ENCODE results near the gene LARP6. TPM values are rescaled to one million over a fixed set of nuclear protein-coding genes. Genes with fewer than 3 reads are reported as not detected.
A peak's percentile ranks its signal among the peaks of the same experiment; 100 is the strongest.

Gene LARP6
- total and polyA plus RNA-seq, 2 of the 13 experiments (the other 11 are each of a cell fraction or from before 2014, with no cell fraction given), result 2.9 to 8.2 TPM

GRCh38 chr15:70788114-70789049 lies 65.6 kb downstream of the LARP6 start (continued):
- TF ChIP-seq, protein P1, sequence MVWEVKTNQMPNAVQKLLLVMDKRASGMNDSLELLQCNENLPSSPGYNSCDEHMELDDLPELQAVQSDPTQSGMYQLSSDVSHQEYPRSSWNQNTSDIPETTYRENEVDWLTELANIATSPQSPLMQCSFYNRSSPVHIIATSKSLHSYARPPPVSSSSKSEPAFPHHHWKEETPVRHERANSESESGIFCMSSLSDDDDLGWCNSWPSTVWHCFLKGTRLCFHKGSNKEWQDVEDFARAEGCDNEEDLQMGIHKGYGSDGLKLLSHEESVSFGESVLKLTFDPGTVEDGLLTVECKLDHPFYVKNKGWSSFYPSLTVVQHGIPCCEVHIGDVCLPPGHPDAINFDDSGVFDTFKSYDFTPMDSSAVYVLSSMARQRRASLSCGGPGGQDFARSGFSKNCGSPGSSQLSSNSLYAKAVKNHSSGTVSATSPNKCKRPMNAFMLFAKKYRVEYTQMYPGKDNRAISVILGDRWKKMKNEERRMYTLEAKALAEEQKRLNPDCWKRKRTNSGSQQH (CRISPR knock-in tag; IDR thresholded peaks at IDR 0.05; ENCODE audit: low read depth), result no peak
- TF ChIP-seq ZNF709 (CRISPR knock-in tag; IDR thresholded peaks at IDR 0.05) (no peak), ZNF143 (CRISPR knock-in tag; IDR thresholded peaks at IDR 0.05) (no peak), IRX3 (CRISPR knock-in tag; IDR thresholded peaks at IDR 0.05; ENCODE audit: borderline replicate concordance, low read depth) (no peak), ZNF597 (CRISPR knock-in tag; IDR thresholded peaks at IDR 0.05) (no peak), WIZ (CRISPR knock-in tag; IDR thresholded peaks at IDR 0.05) (0 out of 2 replicates have a peak, but pooled peaks have one; percentile 30), MTF1 (CRISPR knock-in tag; IDR thresholded peaks at IDR 0.05) (no peak), DPF2 (CRISPR knock-in tag; IDR thresholded peaks at IDR 0.05; ENCODE audit: borderline replicate concordance, low read depth) (peak; percentile 84), ZNF790 (CRISPR knock-in tag; IDR thresholded peaks at IDR 0.05; ENCODE audit: borderline replicate concordance) (no peak), SNAPC4 (CRISPR knock-in tag; IDR thresholded peaks at IDR 0.05) (no peak), CCAR2 (optimal IDR thresholded peaks at IDR 0.05; ENCODE audit: low read depth, low read length) (no peak)
- TF ChIP-seq, protein P2, sequence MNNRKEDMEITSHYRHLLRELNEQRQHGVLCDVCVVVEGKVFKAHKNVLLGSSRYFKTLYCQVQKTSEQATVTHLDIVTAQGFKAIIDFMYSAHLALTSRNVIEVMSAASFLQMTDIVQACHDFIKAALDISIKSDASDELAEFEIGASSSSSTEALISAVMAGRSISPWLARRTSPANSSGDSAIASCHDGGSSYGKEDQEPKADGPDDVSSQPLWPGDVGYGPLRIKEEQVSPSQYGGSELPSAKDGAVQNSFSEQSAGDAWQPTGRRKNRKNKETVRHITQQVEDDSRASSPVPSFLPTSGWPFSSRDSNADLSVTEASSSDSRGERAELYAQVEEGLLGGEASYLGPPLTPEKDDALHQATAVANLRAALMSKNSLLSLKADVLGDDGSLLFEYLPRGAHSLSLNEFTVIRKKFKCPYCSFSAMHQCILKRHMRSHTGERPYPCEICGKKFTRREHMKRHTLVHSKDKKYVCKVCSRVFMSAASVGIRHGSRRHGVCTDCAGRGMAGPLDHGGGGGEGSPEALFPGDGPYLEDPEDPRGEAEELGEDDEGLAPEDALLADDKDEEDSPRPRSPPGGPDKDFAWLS (CRISPR knock-in tag; IDR thresholded peaks at IDR 0.05; ENCODE audit: borderline replicate concordance), result no peak
- TF ChIP-seq, protein P3, sequence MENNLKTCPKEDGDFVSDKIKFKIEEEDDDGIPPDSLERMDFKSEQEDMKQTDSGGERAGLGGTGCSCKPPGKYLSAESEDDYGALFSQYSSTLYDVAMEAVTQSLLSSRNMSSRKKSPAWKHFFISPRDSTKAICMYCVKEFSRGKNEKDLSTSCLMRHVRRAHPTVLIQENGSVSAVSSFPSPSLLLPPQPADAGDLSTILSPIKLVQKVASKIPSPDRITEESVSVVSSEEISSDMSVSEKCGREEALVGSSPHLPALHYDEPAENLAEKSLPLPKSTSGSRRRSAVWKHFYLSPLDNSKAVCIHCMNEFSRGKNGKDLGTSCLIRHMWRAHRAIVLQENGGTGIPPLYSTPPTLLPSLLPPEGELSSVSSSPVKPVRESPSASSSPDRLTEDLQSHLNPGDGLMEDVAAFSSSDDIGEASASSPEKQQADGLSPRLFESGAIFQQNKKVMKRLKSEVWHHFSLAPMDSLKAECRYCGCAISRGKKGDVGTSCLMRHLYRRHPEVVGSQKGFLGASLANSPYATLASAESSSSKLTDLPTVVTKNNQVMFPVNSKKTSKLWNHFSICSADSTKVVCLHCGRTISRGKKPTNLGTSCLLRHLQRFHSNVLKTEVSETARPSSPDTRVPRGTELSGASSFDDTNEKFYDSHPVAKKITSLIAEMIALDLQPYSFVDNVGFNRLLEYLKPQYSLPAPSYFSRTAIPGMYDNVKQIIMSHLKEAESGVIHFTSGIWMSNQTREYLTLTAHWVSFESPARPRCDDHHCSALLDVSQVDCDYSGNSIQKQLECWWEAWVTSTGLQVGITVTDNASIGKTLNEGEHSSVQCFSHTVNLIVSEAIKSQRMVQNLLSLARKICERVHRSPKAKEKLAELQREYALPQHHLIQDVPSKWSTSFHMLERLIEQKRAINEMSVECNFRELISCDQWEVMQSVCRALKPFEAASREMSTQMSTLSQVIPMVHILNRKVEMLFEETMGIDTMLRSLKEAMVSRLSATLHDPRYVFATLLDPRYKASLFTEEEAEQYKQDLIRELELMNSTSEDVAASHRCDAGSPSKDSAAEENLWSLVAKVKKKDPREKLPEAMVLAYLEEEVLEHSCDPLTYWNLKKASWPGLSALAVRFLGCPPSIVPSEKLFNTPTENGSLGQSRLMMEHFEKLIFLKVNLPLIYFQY (CRISPR knock-in tag; IDR thresholded peaks at IDR 0.05; ENCODE audit: borderline replicate concordance), result no peak
